NCI-H774 (cell line): ENCODE data around the gene MYRF.

Experiments used
- DNase-seq: peaks from one replicate; lab custom pipeline; 2025; lab: John Stamatoyannopoulos, UW

The MYRF gene

GRCh38 chr11:61752117-61752924 lies at the start of gene MYRF:
Gene MYRF (plus strand): TSS chr11:61752636. CDS start chr11:61752745, 109 bp downstream.
- peak; percentile 19 for DNase-seq

GRCh38 chr11:61702701-61703312 lies 49.6 kb upstream of the MYRF start:
- no peak for DNase-seq

GRCh38 chr11:61704838-61705237 lies 47.6 kb upstream of the MYRF start:
- DNase-seq: no peak

- DNase-seq: no peak
Observed at GRCh38 chr11:61706452-61707400, 45.7 kb upstream of the MYRF start.

GRCh38 chr11:61707574-61707973 lies 44.9 kb upstream of the MYRF start:
- DNase-seq: no peak

GRCh38 chr11:61709110-61709509 lies 43.3 kb upstream of the MYRF start:
- DNase-seq: no peak

GRCh38 chr11:61709572-61709971 lies 42.9 kb upstream of the MYRF start:
- no peak for DNase-seq

GRCh38 chr11:61710019-61710418 lies 42.4 kb upstream of the MYRF start:
- no peak for DNase-seq

GRCh38 chr11:61711037-61711436 lies 41.4 kb upstream of the MYRF start:
- DNase-seq: no peak

- peak; percentile 11 for DNase-seq
Observed at GRCh38 chr11:61711498-61711897, 40.9 kb upstream of the MYRF start.

GRCh38 chr11:61712314-61712713 lies 40.1 kb upstream of the MYRF start:
- no peak for DNase-seq

GRCh38 chr11:61712846-61713245 lies 39.6 kb upstream of the MYRF start:
- no peak for DNase-seq

- no peak for DNase-seq
Observed at GRCh38 chr11:61713464-61713863, 39.0 kb upstream of the MYRF start.

- no peak for DNase-seq
Observed at GRCh38 chr11:61713906-61714305, 38.5 kb upstream of the MYRF start.

GRCh38 chr11:61714316-61714715 lies 38.1 kb upstream of the MYRF start:
- no peak for DNase-seq

- DNase-seq: no peak
Observed at GRCh38 chr11:61714916-61715315, 37.5 kb upstream of the MYRF start.

- no peak for DNase-seq
Observed at GRCh38 chr11:61715867-61716266, 36.6 kb upstream of the MYRF start.

- DNase-seq: no peak
Observed at GRCh38 chr11:61716478-61717285, 35.8 kb upstream of the MYRF start.

- DNase-seq: no peak
Observed at GRCh38 chr11:61717286-61718033, 35.0 kb upstream of the MYRF start.

- DNase-seq: no peak
Observed at GRCh38 chr11:61718046-61718531, 34.3 kb upstream of the MYRF start.
